Iris pigment epithelial cell (primary cell): ENCODE results near the gene NAE1.
A peak's percentile ranks its signal among the peaks of the same experiment; 100 is the strongest.
"Not testable (repeated sequence)": the region's sequence is repeated elsewhere in the genome, so short reads cannot be mapped to it uniquely, and the experiment has no call there.

Source experiments
- DNase-seq: peaks from one replicate; pipeline ENCODE4 v3.0.0-alpha.2; 2011; ENCODE audit warnings: low read depth

Gene NAE1

DNA sequence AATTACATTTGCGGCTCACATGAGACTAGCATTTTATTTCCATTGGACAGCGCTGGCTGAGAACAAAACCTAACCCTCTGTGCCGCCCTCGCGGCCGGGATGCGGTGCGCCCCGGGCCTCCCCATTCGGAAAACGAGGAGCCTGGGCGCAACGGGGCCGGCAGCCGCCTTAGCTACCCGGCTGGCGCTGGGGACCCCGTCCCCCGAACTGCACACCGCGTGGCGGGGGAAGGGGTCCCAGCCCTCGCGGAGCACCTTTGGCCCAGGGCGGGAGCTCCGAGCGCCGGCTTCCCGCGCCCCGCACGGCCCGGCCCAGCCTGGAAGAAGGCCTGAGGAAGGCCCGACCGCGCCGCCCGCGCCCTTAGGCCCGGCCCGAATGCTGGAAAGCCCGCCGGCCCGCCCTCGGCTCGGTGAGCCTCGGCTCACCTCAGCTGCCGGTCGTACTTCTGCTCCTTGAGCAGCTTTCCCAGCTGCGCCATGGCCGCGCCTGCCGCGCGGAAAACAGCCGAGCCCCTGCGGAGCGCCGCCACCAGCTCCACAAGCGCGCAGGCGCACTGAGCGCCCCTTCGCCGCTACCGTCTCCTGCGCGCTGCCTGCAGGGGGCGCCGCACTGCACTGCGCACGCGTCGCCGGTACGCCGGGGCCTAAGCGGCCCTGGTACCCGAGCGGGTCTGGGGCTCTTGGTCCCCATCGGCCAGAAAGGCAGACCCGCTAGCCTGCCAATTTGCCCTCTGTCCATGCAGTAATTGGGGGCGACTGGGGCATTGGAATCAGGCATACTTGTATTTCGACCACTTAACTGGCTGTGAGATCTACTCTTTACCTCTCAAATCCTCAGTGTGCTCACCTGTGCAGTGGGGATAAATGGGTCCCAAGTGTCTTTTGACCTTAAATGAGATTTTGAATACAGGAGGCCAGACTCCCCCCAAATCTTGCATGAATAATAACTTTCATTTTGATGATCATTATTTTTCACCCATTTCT, at the start of gene NAE1:
Gene NAE1, minus strand, starts transcription at position 555 of the 983 bp plus-strand sequence. Its CDS starts 77 bp downstream, at position 478.
- DNase-seq = peak; percentile 80

DNA sequence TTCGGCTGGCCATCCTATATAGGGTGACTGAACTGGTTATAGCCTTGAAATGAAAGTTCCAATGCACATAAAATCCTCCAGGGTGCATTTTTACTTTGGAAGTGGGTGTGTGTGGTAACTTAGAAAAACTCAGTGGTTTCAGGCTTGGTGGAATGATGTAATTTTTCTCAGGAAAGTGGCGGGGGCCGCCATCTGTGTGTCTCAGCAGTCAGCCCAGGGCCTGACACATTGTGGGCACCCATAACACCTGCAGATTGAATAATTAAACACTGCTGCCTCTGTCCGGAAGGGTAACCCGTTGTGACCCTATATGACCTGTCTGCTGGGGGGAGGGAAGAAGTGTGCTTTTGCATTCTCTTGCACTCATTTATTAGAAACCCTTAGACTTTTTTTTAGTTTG, 47.3 kb upstream of the NAE1 start:
- DNase-seq = no peak

DNA sequence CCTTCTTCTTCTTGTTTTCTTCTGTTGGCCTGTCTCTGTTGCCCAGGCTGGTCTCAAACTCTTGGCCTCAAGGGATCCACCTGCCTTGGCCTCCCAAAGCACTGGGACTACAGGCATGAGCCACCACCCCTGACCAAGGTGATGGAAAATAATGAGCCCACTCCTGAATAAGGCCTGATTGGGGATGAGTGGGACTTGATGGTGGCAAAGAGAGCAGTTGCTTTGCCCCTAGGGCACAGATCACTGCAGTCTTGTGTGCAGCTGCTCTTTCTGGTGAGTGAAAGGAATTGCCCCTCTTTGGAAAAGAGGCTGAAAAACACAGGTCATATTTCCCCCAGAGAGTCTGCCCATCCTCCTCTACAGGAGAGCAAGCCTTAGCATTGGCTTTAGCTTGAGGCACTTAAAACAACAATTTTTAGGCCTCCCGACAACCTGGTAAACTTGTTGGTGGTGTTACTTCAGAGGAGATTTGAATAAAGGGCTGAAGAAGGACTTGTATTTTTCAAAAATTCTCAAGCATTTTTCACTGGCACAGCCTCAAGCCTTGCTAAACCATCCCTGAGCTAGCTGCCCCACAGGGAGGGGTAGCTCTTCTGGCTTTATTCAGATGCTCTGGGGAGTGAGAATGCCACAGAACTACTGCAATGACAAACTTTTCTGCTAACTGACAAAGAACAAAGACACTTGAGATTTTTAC, 43.5 kb upstream of the NAE1 start:
- peak; percentile 71 for DNase-seq

DNA sequence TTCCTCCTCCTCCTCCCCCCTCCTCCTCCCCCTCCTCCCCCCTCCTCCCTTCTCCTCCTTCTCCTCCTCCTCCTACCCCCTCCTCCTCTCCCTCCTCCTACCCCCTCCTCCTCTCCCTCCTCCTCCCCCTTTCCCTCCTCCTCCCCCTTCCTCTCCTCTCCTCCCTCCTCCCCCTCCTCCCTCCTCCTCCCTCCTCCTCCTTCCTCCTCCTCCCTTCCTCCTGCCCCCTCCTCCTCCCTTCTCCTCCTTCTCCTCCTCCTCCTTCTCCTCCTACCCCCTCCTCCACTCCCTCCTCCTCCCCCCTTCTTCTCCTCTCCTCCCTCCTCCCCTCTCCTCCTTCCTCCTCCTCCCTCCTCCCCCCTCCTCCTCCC, 42.9 kb upstream of the NAE1 start:
- no peak for DNase-seq

GRCh38 chr16:66872943-66873684, 42.3 kb upstream of the NAE1 start:
- DNase-seq = peak; percentile 99

- DNase-seq = no peak
Measured at GRCh38 chr16:66872559-66872942, 41.8 kb upstream of the NAE1 start.

- no peak for DNase-seq
Measured at GRCh38 chr16:66871840-66872239, 41.1 kb upstream of the NAE1 start.

DNA sequence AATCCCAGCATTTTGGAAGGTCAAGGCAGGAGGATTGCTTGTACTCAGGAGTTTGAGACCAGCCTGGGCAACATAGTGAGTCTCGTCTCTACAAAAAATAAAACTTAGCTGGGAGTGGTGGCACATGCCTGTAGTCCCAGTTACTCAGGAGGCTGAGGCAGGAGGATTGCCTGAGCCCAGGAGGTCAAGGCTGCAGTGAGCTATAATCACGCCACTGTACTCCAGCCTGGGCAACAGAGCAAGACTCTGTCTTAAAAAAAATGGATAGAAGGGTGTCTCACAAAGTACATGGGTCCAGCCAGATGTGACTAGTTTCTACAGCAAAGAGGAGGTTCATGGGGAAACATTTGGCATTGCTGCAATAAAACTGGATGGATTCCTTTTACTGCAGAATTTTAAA, 40.6 kb upstream of the NAE1 start:
- not testable (repeated sequence) for DNase-seq

DNA sequence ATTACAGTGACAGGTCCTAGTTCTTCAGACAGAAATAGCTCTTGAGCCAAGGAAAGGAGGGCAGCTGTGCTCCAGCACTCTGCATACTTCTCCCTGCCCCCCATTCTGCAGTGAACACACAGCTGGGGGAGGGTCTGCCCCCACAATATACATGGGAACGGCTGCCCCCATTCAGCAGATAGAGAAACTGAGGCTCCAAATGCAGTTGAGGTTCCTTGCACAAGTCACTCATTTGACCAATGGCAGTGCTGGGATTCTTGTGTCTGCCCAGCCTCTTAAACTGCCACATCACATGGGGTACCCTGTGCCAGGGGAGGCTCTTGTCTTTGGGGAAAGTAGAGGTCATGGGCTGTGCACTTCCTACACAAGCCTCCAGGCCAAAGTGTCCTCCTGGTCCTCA, 38.6 kb upstream of the NAE1 start:
- DNase-seq = no peak

DNA sequence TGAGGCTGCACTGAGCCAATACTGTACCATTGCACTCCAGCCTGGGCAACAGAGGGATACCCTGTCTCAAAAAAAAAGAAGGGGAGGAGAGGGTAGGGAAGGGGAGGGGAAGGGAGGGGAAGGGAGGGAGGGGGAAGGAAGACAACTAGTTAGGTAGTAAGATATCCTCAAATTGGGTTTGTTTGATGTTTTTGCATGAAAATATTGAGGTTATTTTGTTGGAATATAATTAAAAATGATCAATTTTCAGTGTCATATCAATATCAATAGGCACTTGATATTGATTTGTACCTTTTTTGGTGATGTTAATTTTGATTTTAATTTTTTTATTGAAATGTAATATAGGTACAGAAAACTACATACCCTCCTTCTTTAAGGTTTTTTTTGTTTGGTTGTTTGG, 32.9 kb upstream of the NAE1 start:
- no peak for DNase-seq

GRCh38 chr16:66862023-66862520, 31.3 kb upstream of the NAE1 start:
- no peak for DNase-seq

DNA sequence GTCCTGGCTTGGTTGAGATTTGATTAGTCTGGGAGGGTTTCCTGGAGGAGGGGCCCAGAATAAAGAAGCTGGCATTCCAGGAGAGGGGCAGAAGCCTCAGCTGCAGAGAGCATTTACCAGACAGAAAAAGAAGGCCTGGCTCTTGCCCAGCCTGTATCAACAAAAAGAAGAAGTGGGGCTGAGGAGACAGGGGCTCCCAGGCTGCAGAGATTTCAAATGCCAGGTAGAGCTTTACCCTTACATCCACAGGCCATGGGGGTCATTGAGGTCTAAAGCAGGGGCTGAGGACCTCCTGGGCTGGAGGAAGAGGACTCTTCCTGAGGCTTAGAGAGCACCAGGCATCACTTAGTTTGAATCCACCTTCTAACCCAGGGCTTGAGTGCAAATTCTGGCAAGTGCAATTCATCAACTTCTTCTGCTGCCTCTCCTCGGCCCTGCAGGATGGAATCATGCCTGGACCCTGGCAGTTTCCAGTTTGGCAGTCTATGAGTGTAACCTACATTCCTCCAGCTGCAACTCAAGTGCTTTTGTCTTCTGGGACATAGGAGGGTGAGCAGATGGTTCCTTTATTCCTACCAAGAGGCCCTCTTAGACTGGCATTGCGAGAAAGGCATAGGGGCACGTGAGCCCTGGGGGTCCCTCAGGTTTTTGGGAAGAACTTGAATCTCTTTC, 28.8 kb upstream of the NAE1 start:
- no peak for DNase-seq

- peak; percentile 49 for DNase-seq
Measured at GRCh38 chr16:66858740-66859396, 28.1 kb upstream of the NAE1 start.

DNA sequence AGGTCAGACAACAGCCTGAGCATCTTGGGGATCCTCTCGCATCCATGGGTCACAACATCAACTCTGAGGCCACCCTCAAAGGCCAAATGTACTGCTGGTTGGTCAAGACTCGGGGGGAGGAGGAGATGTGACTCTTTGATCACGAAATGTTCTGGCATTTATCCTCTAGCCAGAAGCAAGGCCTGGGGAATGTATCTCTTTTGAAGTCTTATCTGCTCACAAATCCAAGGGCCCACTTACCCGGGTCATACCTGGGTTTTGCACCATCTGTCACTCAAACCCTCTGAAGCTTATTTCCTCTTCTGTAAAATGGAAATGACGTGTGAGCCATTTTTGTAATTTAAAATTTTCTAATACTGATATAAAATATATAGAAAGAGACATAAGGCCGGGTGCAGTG, 26.7 kb upstream of the NAE1 start:
- no peak for DNase-seq

- DNase-seq = no peak
Measured at GRCh38 chr16:66856801-66857200, 26.0 kb upstream of the NAE1 start.

DNA sequence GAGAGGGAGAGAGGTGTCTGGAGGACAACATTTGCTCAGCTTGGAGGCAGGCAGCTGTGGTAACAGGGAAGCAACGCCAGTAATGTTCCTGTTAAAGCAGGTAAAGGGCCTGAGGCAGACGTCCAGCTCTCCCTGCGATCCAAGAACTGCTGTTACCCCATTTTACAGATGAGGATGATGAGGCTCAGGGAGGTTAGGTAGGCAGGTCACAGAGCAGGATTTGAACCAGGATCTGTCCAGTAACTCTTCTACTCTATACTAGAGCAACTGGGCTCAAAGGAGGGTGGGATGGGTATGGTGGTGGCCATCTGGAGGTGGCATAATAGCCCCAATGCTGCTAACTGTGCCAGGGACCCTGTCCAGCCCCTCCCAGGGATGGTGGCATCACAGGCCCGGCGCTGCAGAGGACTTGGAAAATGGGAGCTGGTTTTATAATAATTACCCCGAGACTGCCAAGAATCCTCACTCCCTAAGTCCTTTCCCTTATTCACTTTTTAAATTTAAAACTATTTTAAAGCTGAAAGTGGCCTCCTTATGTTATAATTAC, 25.5 kb upstream of the NAE1 start:
- no peak for DNase-seq

DNA sequence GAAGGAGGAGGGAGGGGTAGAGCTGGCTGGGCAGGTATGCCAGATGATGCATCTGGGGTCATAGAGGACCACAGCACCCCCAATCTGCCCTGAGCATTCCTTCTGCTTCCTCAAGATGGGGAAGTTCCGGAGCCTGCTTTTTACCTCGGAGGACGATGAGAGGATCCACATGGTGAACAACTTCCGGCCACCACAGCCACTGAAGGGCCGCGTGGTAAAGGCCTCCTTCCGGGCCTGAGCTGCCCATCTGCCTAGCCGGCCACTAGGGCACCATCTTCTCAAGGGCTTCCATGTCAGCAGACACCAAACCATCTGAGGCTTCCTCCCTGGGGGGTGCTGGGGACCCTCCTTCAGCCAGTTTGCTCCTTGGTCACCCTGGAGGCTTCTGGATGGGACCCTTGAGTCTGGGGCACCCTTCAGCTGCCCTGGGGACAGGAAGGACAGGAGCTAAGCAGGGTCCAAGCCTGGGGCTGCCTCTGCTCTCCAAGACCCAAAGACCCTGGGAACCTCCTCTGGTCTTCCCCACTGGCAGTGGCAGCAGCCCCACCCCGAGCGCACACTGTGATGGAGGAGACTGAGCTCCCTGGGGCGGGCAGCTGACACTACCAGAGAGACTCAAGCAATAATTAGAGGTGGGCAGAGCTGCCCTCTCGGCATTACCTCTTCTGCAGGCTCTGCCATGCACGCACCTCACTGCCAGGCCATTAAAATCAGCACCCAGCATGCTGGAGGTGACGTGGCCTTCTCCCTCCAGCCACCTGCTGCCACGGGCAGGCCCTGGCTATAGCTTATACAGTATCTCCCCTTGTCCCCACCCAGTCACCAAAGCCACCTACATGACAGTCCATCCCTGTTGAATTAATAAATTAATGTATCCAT, 22.7 kb upstream of the NAE1 start:
- DNase-seq = no peak

- no peak for DNase-seq
Measured at GRCh38 chr16:66851166-66851964, 20.6 kb upstream of the NAE1 start.
